Gastrocnemius medialis (tissue), 4 donors: ENCODE results near the gene DOCK6. TPM values are rescaled to one million over a fixed set of nuclear protein-coding genes. Genes with fewer than 3 reads are reported as not detected.

Experiments used
- ATAC-seq, 2 donors: fragments of 150-250 bp; one replicate each; pipeline ENCODE4 v1.9.1; 2016
- DNase-seq, 2 donors: peaks; one replicate each; pipeline ENCODE4 v3.0.0-alpha.2; 2019
- H3K27ac ChIP-seq, 4 donors: fragments of 200-600 bp; sonication (generic); 1 replicate in 1 of 4; 2 replicates in 3 of 4; pipeline ENCODE4 v1.5.1; 2016 to 2018; ENCODE audit warnings: mild to moderate bottlenecking in 2 of 4, moderate library complexity in 1 of 4
- H3K27me3 ChIP-seq, 3 donors: fragments of 200-600 bp; sonication (generic) in 2 of 3; 1 replicate in 1 of 3; 2 replicates in 2 of 3; pipeline versions ENCODE4 v1.5.1 to v1.6.0; 2016 to 2019; ENCODE audit warnings: mild to moderate bottlenecking in 1 of 3, moderate library complexity in 1 of 3
- H3K36me3 ChIP-seq, 2 donors: fragments of 200-600 bp; sonication (generic) in 1 of 2; one replicate each; pipeline ENCODE4 v1.5.1; 2017 to 2018
- H3K4me1 ChIP-seq, 2 donors: fragments of 200-600 bp; sonication (generic) in 1 of 2; one replicate each; pipeline ENCODE4 v1.5.1; 2016 to 2017; ENCODE audit warnings: mild to moderate bottlenecking in 2 of 2
- H3K4me3 ChIP-seq, 4 donors: fragments of 200-600 bp; sonication (generic) in 3 of 4; 1 replicate in 1 of 4; 2 replicates in 3 of 4; pipeline ENCODE4 v1.5.1; 2016 to 2019; ENCODE audit warnings: mild to moderate bottlenecking in 2 of 4
- H3K9me3 ChIP-seq, 3 donors: fragments of 200-600 bp; sonication (generic) in 2 of 3; 1 replicate in 1 of 3; 2 replicates in 2 of 3; pipeline ENCODE4 v1.5.1; 2016 to 2019
- POLR2A ChIP-seq, 2 donors: fragments of 450-650 bp; IDR thresholded peaks; one replicate each; pipeline ENCODE4 v1.6.1; 2017; ENCODE audit warnings: antibody characterized with exemption in 2 of 2, mild to moderate bottlenecking in 2 of 2, moderate library complexity in 2 of 2
- in situ Hi-C, 4 donors: fragments of 200-750 bp; cut with MboI; loops; one replicate each; pipeline versions ENCODE4 v1.15.0 to v1.8.0; 2017; ENCODE audit warnings: low sequenced_read_pairs in 4 of 4
- intact Hi-C: fragments of 100-400 bp; cut with DNase I; formaldehyde crosslinking; loops from one replicate; pipeline ENCODE4 v1.15.1; 2023; ENCODE audit warnings: low total_unique reads
- total RNA-seq, 4 donors: library from RNA; depleted of rRNA; stranded (reverse); fragments of >200 nt; gene quantifications; one replicate each; pipeline versions ENCODE4 v1.1.0 to v1.2.3, GENCODE V29; 2016
- TF ChIP-seq, protein P1 (sequence below), 5 experiments: fragments of 450-650 bp in 3 of 5; fragments of 200-600 bp in 2 of 5; sonication (generic) in 2 of 5; IDR thresholded peaks in 4 of 5; conservative IDR thresholded peaks in 1 of 5; 1 replicate in 4 of 5; 2 replicates in 1 of 5; pipeline ENCODE4 v1.5.1; 2016 to 2019; ENCODE audit warnings: antibody characterized with exemption in 5 of 5, mild to moderate bottlenecking in 3 of 5, moderate library complexity in 3 of 5

Gene DOCK6
- total RNA-seq, 4 donors from 2014 or later: 4.7 to 9.6 (median 5.8) TPM

- no peak overlapping the region for H3K27ac ChIP-seq
- H3K36me3 ChIP-seq: no peaks in the 10 kb centered on the region
- DNase-seq (no peak), ATAC-seq (no peak)
- in situ Hi-C loops: no loop called here
- TF ChIP-seq POLR2A (IDR thresholded peaks at IDR 0.05): no peak
- TF ChIP-seq, protein P1, sequence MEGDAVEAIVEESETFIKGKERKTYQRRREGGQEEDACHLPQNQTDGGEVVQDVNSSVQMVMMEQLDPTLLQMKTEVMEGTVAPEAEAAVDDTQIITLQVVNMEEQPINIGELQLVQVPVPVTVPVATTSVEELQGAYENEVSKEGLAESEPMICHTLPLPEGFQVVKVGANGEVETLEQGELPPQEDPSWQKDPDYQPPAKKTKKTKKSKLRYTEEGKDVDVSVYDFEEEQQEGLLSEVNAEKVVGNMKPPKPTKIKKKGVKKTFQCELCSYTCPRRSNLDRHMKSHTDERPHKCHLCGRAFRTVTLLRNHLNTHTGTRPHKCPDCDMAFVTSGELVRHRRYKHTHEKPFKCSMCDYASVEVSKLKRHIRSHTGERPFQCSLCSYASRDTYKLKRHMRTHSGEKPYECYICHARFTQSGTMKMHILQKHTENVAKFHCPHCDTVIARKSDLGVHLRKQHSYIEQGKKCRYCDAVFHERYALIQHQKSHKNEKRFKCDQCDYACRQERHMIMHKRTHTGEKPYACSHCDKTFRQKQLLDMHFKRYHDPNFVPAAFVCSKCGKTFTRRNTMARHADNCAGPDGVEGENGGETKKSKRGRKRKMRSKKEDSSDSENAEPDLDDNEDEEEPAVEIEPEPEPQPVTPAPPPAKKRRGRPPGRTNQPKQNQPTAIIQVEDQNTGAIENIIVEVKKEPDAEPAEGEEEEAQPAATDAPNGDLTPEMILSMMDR (IDR thresholded peaks at IDR 0.05 in 4 of 5, conservative IDR thresholded peaks at IDR 0.05 in 1 of 5): no peak
- H3K9me3 ChIP-seq: no peaks in the 10 kb centered on the region
- no peak overlapping the region for H3K4me3 ChIP-seq
- H3K27me3 ChIP-seq: peaks cover 0 to 3% (median 3%) of the 10 kb centered on the region in 3 donors
- intact Hi-C loops: loop anchor here (5.0 to 10.0 kb wide), 2 partner anchors 75 to 147 kb away; partner anchors contain the start of gene SWSAP1
- H3K4me1 ChIP-seq: no peaks in the 10 kb centered on the region
These were observed 37.9 kb upstream of the DOCK6 start for GRCh38 chr19:11299946-11300810.

- intact Hi-C loops: loop anchor here (5.0 to 10.0 kb wide), 2 partner anchors 79 to 151 kb away; partner anchors contain the start of gene SWSAP1
These were observed 33.9 kb upstream of the DOCK6 start for GRCh38 chr19:11296264-11296663.

GRCh38 chr19:11295665-11296245 lies 33.4 kb upstream of the DOCK6 start, which contains the start of gene TSPAN16:
Gene TSPAN16 (plus strand): TSS chr19:11296160. CDS start chr19:11296298, 138 bp downstream.
- no peak within 1 kb of the TSS for H3K4me3 ChIP-seq
- ATAC-seq (no peak), DNase-seq (no peak)
- peaks cover 0 to 5% (median 0%) of the 10 kb centered on the region in 3 donors for H3K27me3 ChIP-seq
- in situ Hi-C loops (no loop called here), intact Hi-C loops (loop anchor here (5.0 to 10.0 kb wide), 2 partner anchors 79 to 152 kb away; partner anchors contain the start of gene SWSAP1)
- no peaks in the 10 kb centered on the region for H3K4me1 ChIP-seq
- TF ChIP-seq, protein P1 (IDR thresholded peaks at IDR 0.05 in 4 of 5, conservative IDR thresholded peaks at IDR 0.05 in 1 of 5): no peak
- no peak for TF ChIP-seq POLR2A (IDR thresholded peaks at IDR 0.05)
- H3K36me3 ChIP-seq: no peaks in the 10 kb centered on the region
- H3K27ac ChIP-seq: peak within 1 kb of the TSS in 2 of 4 donors; percentile 5 to 22
- no peaks in the 10 kb centered on the region for H3K9me3 ChIP-seq

More at GRCh38 chr19:11296264-11296663, 33.9 kb upstream of the DOCK6 start:
- no peaks in the 10 kb centered on the region for H3K36me3 ChIP-seq
- no peaks in the 10 kb centered on the region for H3K4me1 ChIP-seq
- no peaks in the 10 kb centered on the region for H3K9me3 ChIP-seq
- TF ChIP-seq, protein P1 (IDR thresholded peaks at IDR 0.05 in 4 of 5, conservative IDR thresholded peaks at IDR 0.05 in 1 of 5): no peak
- TF ChIP-seq POLR2A (IDR thresholded peaks at IDR 0.05): no peak
- DNase-seq (peak; percentile 16 to 50), ATAC-seq (peak; percentile 25 to 41)
- H3K27me3 ChIP-seq: peaks cover 0 to 5% (median 0%) of the 10 kb centered on the region in 3 donors
- in situ Hi-C loops: no loop called here
- H3K4me3 ChIP-seq: no peak overlapping the region
- H3K27ac ChIP-seq: peak overlapping the region in 2 of 4 donors; percentile 5 to 22

DNA sequence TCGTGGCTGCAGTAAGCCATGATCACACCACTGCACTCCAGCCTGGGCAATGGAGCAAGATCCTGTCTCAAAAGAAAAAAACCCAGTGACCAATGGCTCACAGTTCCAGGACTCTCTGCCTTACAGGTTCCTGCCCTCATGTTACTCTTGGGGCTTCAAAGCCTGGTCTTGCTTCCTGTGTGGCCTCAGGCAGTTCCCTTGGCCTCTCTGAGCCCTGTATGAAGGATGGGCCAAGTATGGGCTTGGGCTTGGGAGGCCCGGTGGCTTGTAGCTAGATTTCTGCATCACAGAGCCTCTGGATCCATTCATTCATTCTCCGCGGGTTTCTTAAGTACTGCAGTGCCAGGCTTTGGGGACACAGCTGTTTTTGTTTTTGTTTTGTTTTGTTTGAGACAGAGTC lies 32.9 kb upstream of the DOCK6 start:
- Histone ChIP-seq H3K4me1 (no peaks in the 10 kb centered on the region), H3K27me3 (peaks cover 0 to 5% (median 0%) of the 10 kb centered on the region in 3 donors), H3K9me3 (no peaks in the 10 kb centered on the region), H3K27ac (no peak overlapping the region), H3K36me3 (no peaks in the 10 kb centered on the region), H3K4me3 (no peak overlapping the region)
- DNase-seq (no peak), ATAC-seq (no peak)
- TF ChIP-seq POLR2A (IDR thresholded peaks at IDR 0.05): no peak
- TF ChIP-seq, protein P1 (IDR thresholded peaks at IDR 0.05 in 4 of 5, conservative IDR thresholded peaks at IDR 0.05 in 1 of 5): no peak
- in situ Hi-C loops (no loop called here), intact Hi-C loops (loop anchor here (5.0 to 10.0 kb wide), 2 partner anchors 80 to 152 kb away; partner anchors contain the start of gene SWSAP1)
